Stomach smooth muscle (tissue), 2 donors: Measurements from ENCODE around the gene FPR3.
"Not testable (repeated sequence)": the region's sequence is repeated elsewhere in the genome, so short reads cannot be mapped to it uniquely, and the experiment has no call there.

Experiments used
- H3K27ac ChIP-seq: one replicate; pipeline ENCODE4 v1.7.0; 2013; ENCODE audit warnings: mild to moderate bottlenecking, low read length, inconsistent platforms
- H3K27me3 ChIP-seq, 2 donors: one replicate each; pipeline ENCODE4 v1.7.0; 2013; ENCODE audit warnings: low read length in 2 of 2; ENCODE audit not compliant: insufficient read depth in 2 of 2, control insufficient read depth in 1 of 2
- H3K36me3 ChIP-seq, 2 donors: one replicate each; pipeline ENCODE4 v1.7.0; 2013; ENCODE audit warnings: low read length in 2 of 2; ENCODE audit not compliant: control insufficient read depth in 2 of 2, insufficient read depth in 2 of 2
- H3K4me1 ChIP-seq: one replicate; pipeline ENCODE4 v1.7.0; 2013; ENCODE audit warnings: low read length; ENCODE audit not compliant: control insufficient read depth, insufficient read depth
- H3K4me3 ChIP-seq, 2 donors: one replicate each; pipeline ENCODE4 v1.7.0; 2013; ENCODE audit warnings: low read length in 2 of 2
- H3K9ac ChIP-seq, 2 donors: one replicate each; pipeline ENCODE4 v1.7.0; 2013; ENCODE audit warnings: low read length in 2 of 2, mild to moderate bottlenecking in 1 of 2
- H3K9me3 ChIP-seq, 2 donors: one replicate each; pipeline ENCODE4 v1.7.0; 2013; ENCODE audit warnings: low read length in 2 of 2; ENCODE audit not compliant: control insufficient read depth in 2 of 2
- donor health status: healthy.
- donor health status: Pancreatic carcinoma.

FPR3 gene

GRCh38 chr19:51765086-51765485 lies 29.9 kb upstream of the FPR3 start:
- Histone ChIP-seq H3K9ac (no peak overlapping the region), H3K9me3 (no peaks in the 10 kb centered on the region), H3K4me1 (no peaks in the 10 kb centered on the region), H3K27ac (no peak overlapping the region), H3K4me3 (no peak overlapping the region), H3K27me3 (peaks cover 4 to 12% of the 10 kb centered on the region in 2 donors), H3K36me3 (no peaks in the 10 kb centered on the region)

DNA sequence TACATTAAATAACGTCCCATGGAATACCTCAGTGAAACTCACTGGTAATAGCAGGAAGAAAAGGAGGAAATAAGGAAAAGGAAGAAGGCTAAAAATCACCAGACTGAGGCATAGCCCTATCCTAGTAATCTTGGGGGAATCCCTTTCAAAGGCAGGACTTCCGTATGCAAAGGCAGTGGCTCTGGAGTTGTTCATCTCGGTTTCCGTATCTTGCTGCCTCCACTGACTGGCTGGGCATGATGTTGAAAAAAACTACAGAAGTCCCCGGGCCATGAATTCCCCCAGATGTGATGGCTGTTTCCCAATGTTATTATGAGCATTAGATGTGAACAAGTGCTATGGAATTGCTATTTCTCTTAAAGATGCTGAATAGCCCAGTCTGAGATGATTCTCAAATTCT lies 28.5 kb upstream of the FPR3 start:
- Histone ChIP-seq H3K9me3 (no peaks in the 10 kb centered on the region), H3K4me3 (no peak overlapping the region), H3K9ac (no peak overlapping the region), H3K27me3 (peaks cover 4 to 5% of the 10 kb centered on the region in 2 donors), H3K4me1 (no peaks in the 10 kb centered on the region), H3K36me3 (no peaks in the 10 kb centered on the region), H3K27ac (no peak overlapping the region)

DNA sequence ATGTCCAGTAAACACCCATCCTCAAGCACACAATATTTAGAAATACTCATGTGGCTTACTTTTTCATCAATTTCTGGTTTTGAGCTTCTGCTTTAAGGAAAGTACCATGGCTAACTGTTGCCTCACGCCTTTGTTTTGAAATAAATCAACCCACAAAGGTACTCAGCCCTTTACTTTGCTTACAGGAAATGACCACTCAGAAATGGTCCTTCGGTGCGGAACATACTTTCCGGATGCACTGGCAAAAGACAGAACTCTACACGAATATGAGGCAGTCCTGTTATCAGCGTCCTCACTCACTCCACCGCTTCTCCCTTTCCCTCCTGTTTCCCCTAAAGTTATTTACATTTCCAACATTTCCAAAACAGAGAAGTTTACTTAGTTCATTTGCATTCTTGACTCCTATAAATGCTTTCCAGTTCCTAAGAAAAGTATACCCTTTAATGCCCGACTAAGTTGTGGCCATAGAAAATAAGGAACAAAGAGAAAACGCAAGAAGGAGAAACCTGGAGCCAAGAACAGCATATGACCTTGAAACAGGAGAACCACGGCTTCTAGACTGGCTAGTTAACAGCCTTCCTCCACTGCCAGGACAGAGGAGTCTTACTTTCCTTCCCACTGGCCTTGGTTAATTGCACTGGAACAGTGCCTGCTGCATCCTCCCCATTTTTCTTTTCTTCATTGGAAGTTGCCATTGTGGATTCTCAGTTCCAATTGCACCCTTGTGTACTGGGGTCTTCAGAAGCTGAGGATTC lies 23.4 kb upstream of the FPR3 start:
- Histone ChIP-seq H3K9me3 (no peaks in the 10 kb centered on the region), H3K4me1 (no peaks in the 10 kb centered on the region), H3K27me3 (peaks cover 0 to 2% of the 10 kb centered on the region in 2 donors), H3K27ac (no peak overlapping the region), H3K9ac (no peak overlapping the region), H3K4me3 (no peak overlapping the region), H3K36me3 (no peaks in the 10 kb centered on the region)

DNA sequence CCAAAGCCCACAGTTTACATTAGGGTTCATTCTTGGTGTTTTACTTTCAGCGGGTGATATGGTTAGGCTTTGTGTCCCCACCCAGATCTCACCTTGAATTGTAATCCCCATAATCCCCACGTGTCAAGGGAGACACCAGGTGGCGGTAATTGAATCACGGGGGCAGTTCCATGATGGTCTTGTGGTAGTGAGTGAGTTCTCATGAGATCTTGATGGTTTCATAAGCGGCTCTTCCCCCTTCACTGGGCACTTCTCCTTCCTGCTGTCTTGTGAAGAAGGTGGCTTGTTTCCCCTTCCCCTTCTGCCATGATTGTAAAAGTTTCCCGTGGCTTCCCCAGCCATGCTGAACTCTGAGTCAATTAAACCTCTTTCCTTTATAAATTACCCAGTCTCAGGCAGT lies 22.0 kb upstream of the FPR3 start:
- H3K27me3 ChIP-seq, result peaks cover 0 to 2% of the 10 kb centered on the region in 2 donors

GRCh38 chr19:51776561-51776960 lies 18.4 kb upstream of the FPR3 start:
- not testable (repeated sequence) for H3K9ac ChIP-seq, H3K9me3 ChIP-seq, H3K36me3 ChIP-seq, H3K4me3 ChIP-seq, H3K27ac ChIP-seq, H3K4me1 ChIP-seq
- peaks cover 3 to 10% of the 10 kb centered on the region in 2 donors for H3K27me3 ChIP-seq

More for the DNA sequence above, 22.0 kb upstream of the FPR3 start:
- Histone ChIP-seq H3K36me3 (no peaks in the 10 kb centered on the region), H3K27ac (no peak overlapping the region), H3K9me3 (no peaks in the 10 kb centered on the region), H3K9ac (no peak overlapping the region), H3K4me3 (no peak overlapping the region), H3K4me1 (no peaks in the 10 kb centered on the region)

DNA sequence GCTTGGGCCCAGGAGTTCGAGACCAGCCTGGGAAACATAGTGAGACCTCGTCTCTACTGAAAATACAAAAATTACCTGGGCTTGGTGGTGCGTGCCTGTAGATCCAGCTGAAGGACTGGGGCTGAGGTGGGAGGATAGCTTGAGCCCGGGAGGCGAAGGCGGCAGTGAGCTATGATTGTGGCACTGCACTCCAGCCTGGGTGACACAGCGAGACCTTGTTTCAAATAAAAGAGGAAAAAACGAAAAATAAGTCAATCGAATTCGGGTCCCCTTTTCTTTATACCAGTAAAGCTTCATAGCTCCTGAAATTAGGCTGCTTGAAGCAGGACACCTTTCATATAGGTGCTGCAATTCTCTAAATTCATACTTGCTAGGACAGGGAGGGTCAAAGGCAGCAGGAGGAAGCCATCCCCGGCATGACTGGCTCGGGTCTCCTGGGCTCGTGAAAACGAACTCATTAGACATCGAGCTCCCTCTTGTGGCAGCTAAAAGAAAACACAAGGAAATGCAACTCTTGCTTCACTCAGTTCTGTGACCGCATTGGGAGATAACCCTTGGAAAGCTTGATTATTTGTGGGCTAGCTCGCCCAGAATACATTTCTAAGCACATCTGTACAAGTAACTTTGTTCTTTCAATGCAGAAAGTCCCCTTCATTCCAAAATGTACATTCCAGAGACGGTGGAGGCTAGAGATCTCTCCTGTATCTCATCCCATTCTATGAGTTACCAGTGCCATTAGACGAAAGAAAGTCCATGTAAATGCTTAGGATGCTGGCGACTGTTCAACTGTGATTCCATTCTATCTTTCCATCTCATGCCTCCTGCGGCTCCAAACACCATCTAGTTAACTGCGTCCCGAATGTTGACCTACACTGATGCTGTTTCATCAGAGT lies 17.1 kb upstream of the FPR3 start:
- no peaks in the 10 kb centered on the region for H3K9me3 ChIP-seq
- H3K4me1 ChIP-seq, result no peaks in the 10 kb centered on the region
- no peak overlapping the region for H3K27ac ChIP-seq
- peak overlapping the region in 1 of 2 donors; percentile 3 for H3K4me3 ChIP-seq
- H3K36me3 ChIP-seq, result no peaks in the 10 kb centered on the region
- H3K9ac ChIP-seq, result no peak overlapping the region
- H3K27me3 ChIP-seq, result peaks cover 3 to 13% of the 10 kb centered on the region in 2 donors

DNA sequence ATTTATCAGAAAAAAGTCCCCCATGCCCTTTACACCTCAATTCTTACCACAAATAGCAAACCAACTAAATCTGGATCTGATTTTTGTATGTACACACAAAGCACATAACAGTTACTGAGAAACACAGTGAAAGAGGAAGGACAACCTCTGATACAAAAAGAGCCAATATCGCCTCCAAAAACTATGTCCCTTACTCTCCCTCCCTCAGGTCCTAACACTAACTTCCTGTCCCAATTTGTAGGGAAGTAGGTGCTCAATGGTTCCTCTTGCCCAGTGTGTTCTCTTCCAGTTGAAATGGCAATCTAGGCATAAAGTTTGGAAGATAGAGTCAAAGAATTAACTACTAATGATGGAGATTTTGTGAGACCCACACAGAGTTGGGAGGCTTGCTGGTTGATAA lies 15.8 kb upstream of the FPR3 start:
- peaks cover 3 to 15% of the 10 kb centered on the region in 2 donors for H3K27me3 ChIP-seq
- no peaks in the 10 kb centered on the region for H3K4me1 ChIP-seq
- H3K9ac ChIP-seq, result no peak overlapping the region
- no peaks in the 10 kb centered on the region for H3K36me3 ChIP-seq
- H3K4me3 ChIP-seq, result no peak overlapping the region
- no peaks in the 10 kb centered on the region for H3K9me3 ChIP-seq
- H3K27ac ChIP-seq, result no peak overlapping the region

DNA sequence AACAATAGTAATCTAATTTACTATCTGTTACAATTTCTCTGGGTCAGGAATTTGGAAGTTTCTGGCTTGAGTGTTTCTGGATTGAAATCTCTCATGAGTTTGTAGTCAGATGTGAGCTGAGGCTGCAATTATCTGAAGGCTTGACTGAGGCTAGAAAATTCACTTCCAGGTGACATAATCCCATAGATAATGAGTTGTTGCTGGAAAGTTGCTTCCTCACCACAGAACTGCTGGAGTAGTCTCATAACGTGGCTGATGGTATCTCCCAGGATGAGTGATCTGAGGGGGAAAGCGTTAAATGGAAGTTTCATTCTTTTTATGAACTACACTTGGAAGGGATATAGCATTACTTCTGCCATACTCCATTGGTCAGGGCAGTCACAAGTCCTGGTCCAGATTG lies 15.3 kb upstream of the FPR3 start:
- Histone ChIP-seq H3K9ac (no peak overlapping the region), H3K27me3 (peaks cover 3 to 15% of the 10 kb centered on the region in 2 donors), H3K27ac (no peak overlapping the region), H3K36me3 (no peaks in the 10 kb centered on the region), H3K4me1 (no peaks in the 10 kb centered on the region), H3K4me3 (no peak overlapping the region), H3K9me3 (no peaks in the 10 kb centered on the region)

DNA sequence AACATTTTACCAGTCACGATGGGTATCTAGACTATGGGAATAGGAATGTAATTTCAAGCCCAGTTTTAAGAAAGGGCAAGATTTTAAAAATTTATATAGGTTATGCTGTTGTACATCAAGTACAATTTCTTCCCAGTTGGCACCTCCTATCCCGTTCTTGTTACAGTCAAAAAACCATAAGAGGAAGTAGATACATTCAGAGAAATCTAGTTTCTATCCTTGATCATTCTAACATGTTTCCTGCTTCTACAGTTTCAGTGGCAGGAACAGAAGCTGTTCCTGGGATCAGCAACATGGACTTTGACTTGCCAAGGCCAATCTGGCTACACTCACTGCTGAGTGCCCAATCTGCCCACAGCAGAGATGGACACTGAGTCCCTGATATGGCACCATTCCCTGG lies 14.7 kb upstream of the FPR3 start:
- no peaks in the 10 kb centered on the region for H3K4me1 ChIP-seq
- H3K27ac ChIP-seq, result no peak overlapping the region
- no peaks in the 10 kb centered on the region for H3K36me3 ChIP-seq
- no peak overlapping the region for H3K9ac ChIP-seq
- H3K27me3 ChIP-seq, result peaks cover 3 to 15% of the 10 kb centered on the region in 2 donors
- no peaks in the 10 kb centered on the region for H3K9me3 ChIP-seq
- H3K4me3 ChIP-seq, result no peak overlapping the region

DNA sequence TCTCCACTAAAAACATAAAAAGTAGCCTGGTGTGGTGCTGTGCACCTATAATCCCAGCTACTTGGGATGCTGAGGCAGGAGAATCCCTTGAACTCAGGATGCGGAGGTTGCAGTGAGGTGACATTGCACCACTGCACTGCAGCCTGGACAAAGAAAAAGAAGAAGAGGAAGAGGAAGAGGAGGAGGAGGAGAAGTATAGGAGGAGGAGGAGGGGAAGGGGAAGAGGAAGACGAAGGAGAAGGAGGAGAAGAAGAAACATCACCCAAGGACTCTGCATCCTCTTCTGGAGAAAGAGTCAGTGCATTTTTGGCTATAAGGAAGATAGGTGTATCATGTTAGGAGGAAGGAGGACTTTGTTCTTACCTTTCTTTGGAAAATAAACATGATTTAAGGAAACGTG lies 13.0 kb upstream of the FPR3 start:
- no peaks in the 10 kb centered on the region for H3K36me3 ChIP-seq
- H3K4me1 ChIP-seq, result no peaks in the 10 kb centered on the region
- no peaks in the 10 kb centered on the region for H3K9me3 ChIP-seq
- H3K27me3 ChIP-seq, result peaks cover 3 to 15% of the 10 kb centered on the region in 2 donors
- no peak overlapping the region for H3K9ac ChIP-seq
- H3K4me3 ChIP-seq, result no peak overlapping the region
- no peak overlapping the region for H3K27ac ChIP-seq

- H3K4me3 ChIP-seq, result no peak overlapping the region
- no peaks in the 10 kb centered on the region for H3K36me3 ChIP-seq
- H3K27me3 ChIP-seq, result peaks cover 2 to 12% of the 10 kb centered on the region in 2 donors
- H3K9ac ChIP-seq, result no peak overlapping the region
- no peak overlapping the region for H3K27ac ChIP-seq
- H3K4me1 ChIP-seq, result no peaks in the 10 kb centered on the region
- H3K9me3 ChIP-seq, result peaks cover 0 to 2% of the 10 kb centered on the region in 2 donors
Observed at GRCh38 chr19:51783372-51783771, 11.6 kb upstream of the FPR3 start.
